ENCODE measurements around the gene ELMOD3.

GRCh38 chr2:85436836-85437487 lies 82.4 kb downstream of the ELMOD3 start:
- TF ChIP-seq, protein P1, sequence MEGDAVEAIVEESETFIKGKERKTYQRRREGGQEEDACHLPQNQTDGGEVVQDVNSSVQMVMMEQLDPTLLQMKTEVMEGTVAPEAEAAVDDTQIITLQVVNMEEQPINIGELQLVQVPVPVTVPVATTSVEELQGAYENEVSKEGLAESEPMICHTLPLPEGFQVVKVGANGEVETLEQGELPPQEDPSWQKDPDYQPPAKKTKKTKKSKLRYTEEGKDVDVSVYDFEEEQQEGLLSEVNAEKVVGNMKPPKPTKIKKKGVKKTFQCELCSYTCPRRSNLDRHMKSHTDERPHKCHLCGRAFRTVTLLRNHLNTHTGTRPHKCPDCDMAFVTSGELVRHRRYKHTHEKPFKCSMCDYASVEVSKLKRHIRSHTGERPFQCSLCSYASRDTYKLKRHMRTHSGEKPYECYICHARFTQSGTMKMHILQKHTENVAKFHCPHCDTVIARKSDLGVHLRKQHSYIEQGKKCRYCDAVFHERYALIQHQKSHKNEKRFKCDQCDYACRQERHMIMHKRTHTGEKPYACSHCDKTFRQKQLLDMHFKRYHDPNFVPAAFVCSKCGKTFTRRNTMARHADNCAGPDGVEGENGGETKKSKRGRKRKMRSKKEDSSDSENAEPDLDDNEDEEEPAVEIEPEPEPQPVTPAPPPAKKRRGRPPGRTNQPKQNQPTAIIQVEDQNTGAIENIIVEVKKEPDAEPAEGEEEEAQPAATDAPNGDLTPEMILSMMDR (IDR thresholded peaks at IDR 0.05 in 8 of 11, conservative IDR thresholded peaks at IDR 0.05 in 3 of 11), result no peak
- TF ChIP-seq POLR2AphosphoS5 (IDR thresholded peaks at IDR 0.05), result no peak
